ENCODE data around the gene PUS7.

DNA sequence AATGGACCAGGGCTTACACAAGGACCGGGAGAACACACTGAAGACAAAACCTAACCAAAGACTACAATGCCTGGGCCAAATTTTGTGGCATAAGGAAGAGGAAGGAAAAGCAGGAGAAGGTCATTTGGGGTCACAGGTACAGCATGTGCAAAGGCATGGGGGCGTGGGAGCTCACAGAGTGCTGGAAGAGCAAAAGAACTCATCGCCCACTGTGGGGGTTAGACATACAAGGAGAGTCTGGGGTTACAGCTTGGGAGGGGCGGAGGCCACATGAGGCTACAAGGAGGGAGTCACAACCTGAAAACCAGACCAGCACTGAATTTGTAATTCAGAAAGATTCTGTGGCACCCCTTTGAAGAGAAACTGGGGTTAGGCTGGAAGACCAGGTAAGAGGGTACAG lies 9.7 kb downstream of the PUS7 start:
- TF ChIP-seq, protein P1, sequence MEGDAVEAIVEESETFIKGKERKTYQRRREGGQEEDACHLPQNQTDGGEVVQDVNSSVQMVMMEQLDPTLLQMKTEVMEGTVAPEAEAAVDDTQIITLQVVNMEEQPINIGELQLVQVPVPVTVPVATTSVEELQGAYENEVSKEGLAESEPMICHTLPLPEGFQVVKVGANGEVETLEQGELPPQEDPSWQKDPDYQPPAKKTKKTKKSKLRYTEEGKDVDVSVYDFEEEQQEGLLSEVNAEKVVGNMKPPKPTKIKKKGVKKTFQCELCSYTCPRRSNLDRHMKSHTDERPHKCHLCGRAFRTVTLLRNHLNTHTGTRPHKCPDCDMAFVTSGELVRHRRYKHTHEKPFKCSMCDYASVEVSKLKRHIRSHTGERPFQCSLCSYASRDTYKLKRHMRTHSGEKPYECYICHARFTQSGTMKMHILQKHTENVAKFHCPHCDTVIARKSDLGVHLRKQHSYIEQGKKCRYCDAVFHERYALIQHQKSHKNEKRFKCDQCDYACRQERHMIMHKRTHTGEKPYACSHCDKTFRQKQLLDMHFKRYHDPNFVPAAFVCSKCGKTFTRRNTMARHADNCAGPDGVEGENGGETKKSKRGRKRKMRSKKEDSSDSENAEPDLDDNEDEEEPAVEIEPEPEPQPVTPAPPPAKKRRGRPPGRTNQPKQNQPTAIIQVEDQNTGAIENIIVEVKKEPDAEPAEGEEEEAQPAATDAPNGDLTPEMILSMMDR (optimal IDR thresholded peaks at IDR 0.05 in 1 of 3, IDR thresholded peaks at IDR 0.05 in 1 of 3, conservative IDR thresholded peaks at IDR 0.05 in 1 of 3; ENCODE audit: extremely low read depth in 1 of 3, insufficient read depth in 2 of 3, low read length in 3 of 3), result no peak
- no peak for TF ChIP-seq EZH2 (IDR thresholded peaks at IDR 0.05; ENCODE audit: low read length)

All from keratinocyte (primary cell).